HS-27A (cell line): ENCODE results near the gene TBC1D22A.

Experiments
- DNase-seq: peaks from one replicate; pipeline ENCODE4 v3.0.0-alpha.2; 2012; ENCODE audit warnings: low read depth, missing footprints

Gene TBC1D22A

DNA sequence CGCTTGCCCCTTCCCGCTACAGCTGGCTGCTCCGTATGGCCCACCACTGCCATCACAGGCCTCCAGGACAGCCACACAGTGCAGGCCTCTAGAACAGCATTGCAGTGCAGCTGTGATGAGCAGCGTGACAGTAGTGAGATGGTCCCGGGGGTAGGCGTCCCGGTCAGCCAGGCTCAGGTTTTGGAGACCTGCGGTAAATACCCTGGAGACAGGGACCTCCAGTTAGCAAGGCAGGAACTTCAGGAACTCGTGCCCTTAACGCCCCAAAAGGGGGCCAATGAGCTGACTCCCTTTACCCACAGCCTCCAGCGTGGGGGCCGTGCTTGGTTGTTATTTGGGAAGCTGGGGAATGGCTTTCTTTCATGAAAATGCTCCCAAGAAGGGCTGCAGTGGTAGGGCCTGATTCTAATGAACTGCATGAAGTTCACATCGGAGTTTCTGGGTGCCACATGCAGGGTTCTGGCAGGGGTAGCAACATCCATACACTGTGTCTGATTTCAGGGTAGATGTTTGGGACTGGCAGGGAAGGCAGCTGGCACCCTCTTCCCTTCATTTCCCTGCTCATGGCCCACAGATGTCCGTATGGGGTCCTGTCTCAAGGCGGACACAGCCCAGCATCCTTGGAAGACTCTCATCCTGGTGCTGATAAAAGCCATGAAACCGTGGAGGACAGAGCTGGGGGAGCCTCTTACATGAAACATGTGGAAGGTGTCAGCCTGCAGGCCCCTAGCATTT lies 440.5 kb downstream of the TBC1D22A start:
- no peak for DNase-seq

GRCh38 chr22:47203554-47203991 lies 441.1 kb downstream of the TBC1D22A start:
- DNase-seq = no peak

DNA sequence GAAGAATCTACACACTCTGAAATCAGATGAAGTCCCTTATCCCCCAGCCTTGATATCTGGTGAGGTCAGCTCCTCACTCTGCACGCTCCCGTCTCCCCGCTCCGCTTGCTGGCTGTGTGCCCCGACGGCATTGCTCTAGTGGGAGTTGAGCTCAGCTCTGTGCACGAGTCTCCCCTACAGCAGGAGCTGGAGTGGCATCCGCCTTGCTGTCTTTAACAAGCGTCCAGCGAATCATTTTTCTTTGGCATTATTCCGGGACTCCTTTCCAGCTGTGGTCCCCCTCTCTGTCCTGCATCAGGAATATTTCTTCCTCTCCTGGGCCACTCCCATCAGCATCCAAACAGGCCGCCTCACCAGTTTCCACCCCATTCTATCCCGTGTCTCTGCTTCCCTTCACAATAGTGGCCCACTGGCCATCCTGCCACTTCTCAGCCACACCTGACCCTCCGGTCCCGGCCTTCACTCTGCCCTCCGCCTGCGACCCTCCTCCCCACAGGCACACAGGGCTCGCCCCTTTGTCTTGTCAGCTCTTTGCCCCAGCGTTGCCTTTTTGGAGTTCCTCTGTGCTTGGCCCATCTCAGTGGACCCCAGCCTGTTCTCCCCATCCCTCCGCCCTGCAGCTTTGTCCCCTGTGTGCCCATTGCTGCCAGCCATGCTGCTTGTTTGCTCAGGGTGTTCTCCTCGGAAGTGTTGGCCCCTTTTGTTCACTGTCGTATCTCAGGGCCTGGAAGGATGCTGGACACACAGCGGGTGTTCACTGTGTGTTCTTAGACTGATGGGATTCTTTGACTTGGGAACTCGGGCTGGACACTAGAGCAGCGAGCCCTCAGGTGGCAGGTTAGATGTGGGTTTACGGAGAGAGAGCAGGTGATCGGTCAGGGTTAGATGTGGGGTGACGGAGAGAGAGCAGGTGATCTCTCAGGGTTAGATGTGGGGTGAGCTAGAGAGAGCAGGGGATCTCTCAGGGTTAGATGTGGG lies 441.8 kb downstream of the TBC1D22A start:
- no peak for DNase-seq

GRCh38 chr22:47205081-47205491 lies 442.6 kb downstream of the TBC1D22A start:
- DNase-seq = no peak

GRCh38 chr22:47205554-47205953 lies 443.1 kb downstream of the TBC1D22A start:
- no peak for DNase-seq

GRCh38 chr22:47206164-47206563 lies 443.7 kb downstream of the TBC1D22A start:
- DNase-seq = no peak

DNA sequence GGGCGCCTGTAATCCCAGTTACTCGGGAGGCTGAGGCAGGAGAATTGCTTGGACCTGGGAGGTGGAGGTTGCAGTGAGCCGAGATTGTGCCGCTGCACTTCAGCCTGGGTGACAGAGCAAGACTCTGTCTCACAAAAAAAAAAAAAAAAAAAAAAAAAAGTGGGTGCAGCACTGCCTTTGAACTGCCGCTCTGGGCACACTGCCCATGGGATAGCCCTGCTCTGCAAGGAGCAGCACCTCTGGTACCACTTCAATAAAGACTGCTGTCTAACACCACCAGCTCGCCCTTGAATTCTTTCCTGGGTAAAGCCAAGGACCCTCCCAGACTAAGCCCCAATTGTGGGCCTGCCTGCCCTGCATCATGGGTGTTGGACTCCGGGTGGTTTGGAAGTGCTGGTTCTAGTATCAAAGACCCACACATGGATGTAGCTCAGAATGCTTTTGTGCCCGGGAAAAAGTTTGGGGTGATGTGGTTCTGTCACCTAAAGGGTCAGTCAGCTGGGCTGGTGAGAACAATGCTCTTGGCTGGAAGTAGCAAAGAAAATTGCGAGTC lies 444.3 kb downstream of the TBC1D22A start:
- DNase-seq = no peak

- no peak for DNase-seq
These were observed 444.9 kb downstream of the TBC1D22A start for GRCh38 chr22:47207387-47207786.

GRCh38 chr22:47207846-47208554 lies 445.6 kb downstream of the TBC1D22A start:
- no peak for DNase-seq

DNA sequence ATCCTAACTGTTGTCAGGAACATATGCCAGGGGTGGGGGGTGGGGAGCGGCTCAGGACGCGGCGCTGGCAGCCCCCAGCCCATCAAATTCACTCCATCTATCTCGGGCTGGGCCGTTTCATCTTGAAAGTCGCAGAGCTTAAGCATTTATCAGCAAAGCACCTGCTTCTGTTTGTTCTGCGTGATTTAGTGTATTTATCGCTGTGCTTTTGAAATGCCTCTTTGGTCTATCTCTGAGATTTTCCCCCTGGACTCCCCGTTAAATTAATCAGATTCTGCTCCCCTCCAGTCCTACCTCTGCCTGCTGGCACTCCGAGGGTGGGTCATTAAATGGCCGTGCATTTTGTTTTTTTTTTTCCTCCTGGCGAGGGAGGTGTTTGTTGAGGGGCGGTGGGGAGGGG lies 446.2 kb downstream of the TBC1D22A start:
- DNase-seq = no peak

- DNase-seq = no peak
These were observed 446.6 kb downstream of the TBC1D22A start for GRCh38 chr22:47209040-47209514.

- DNase-seq = no peak
These were observed 447.1 kb downstream of the TBC1D22A start for GRCh38 chr22:47209547-47210023.

GRCh38 chr22:47210112-47210657 lies 447.7 kb downstream of the TBC1D22A start:
- DNase-seq = no peak

- no peak for DNase-seq
These were observed 448.2 kb downstream of the TBC1D22A start for GRCh38 chr22:47210686-47211085.

- DNase-seq = no peak
These were observed 451.3 kb downstream of the TBC1D22A start for GRCh38 chr22:47213571-47214230.

GRCh38 chr22:47215851-47216250 lies 453.4 kb downstream of the TBC1D22A start:
- DNase-seq = no peak

DNA sequence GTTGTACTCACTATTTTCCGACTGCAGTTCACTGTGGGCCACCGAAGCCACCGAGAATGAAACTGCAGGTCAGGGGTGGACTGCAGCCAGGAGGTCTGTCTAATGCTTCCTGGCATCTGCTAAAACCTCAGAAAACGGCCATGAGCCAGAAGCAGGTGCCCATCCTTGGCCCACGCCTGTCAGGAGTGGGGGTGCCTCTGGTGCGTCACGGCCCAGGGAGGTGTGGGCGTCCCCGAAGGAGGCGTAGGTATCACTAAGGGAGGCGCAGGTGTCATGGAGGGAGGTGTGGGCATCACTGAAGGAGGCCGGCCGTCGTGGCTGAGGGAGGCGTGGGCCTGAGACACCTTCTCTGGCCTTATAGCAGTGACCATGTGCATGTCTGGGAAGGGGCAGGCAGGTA lies 456.2 kb downstream of the TBC1D22A start:
- no peak for DNase-seq

GRCh38 chr22:47219789-47220188 lies 457.3 kb downstream of the TBC1D22A start:
- no peak for DNase-seq

DNA sequence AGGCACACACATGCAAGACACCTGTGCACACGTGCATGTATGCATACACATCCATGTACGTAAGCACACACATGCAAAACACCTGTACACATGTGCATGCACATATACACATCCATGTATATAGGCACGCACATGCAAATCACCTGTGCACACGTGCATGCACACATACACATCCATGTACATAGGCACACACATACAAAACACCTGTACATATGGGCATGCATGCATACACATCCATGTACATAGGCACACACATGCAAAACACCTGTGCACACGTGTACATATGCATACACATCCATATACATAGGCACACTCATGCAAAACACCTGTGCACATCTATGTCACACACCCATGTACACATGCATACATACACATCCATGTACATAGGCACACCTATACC lies 458.3 kb downstream of the TBC1D22A start:
- DNase-seq = no peak

GRCh38 chr22:47221840-47222615 lies 459.6 kb downstream of the TBC1D22A start:
- no peak for DNase-seq
